ENCODE results near the gene TAPBP. TPM values are rescaled to one million over a fixed set of nuclear protein-coding genes. Genes with fewer than 3 reads are reported as not detected.

Gene TAPBP
- polyA plus RNA-seq, 2 of the 4 experiments (the other 2 are of a cell fraction): 16.8 to 37.5 TPM

DNA sequence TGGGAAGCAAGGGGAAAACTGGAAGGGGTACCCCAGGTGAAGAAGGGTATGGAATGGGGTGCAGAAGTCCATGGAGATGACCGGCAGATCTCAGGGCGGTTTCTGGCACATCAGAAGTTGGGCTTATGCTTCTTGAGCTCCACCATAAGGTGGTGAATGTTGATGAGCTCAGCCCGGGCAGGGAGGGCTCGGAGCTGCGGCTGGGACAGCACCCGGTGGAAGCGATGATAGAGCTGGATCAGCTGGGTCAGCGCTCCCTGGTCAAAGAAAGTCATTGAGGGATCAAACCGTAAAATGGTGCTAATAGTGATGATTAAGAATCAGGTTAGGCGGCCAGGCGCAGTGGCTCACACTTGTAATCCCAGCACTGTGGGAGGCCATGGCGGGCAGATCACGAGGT lies 63.1 kb downstream of the TAPBP start (continued):
- TF ChIP-seq RAD21 (conservative IDR thresholded peaks at IDR 0.05 in 1 of 2, IDR thresholded peaks at IDR 0.05 in 1 of 2): no peak
- no peak for TF ChIP-seq HES2 (IDR thresholded peaks at IDR 0.05)
- no peak for TF ChIP-seq SREBF2 (IDR thresholded peaks at IDR 0.05)
- TF ChIP-seq CEBPB (IDR thresholded peaks at IDR 0.05): no peak

GRCh38 chr6:33249732-33250630 lies 63.9 kb downstream of the TAPBP start:
- Histone ChIP-seq H3K27ac (peak overlapping the region; percentile 91 to 92), H3K9me3 (no peaks in the 10 kb centered on the region), H3K4me1 (peaks cover 11% of the 10 kb centered on the region), H3K4me2 (peak overlapping the region; percentile 99), H3K4me3 (peak overlapping the region; percentile 68)
- ATAC-seq: peak in 1 of 2 experiments; percentile 1; a peak in 3 of 6 replicates
- no peak for FAIRE-seq
- DNase-seq (ENCODE audit: low read depth in 1 of 2, low spot score in 1 of 2): no peak
- 8% methylated on average over 6 of the region's 15 CpGs for WGBS (ENCODE audit: missing lambda C conversion rate)
- TF ChIP-seq NPAS2 (CRISPR knock-in tag; IDR thresholded peaks at IDR 0.05; ENCODE audit: borderline replicate concordance): no peak
- TF ChIP-seq POLR2AphosphoS2 (conservative IDR thresholded peaks at IDR 0.05; ENCODE audit: low read length): no peak
- no peak for TF ChIP-seq ELK1 (IDR thresholded peaks at IDR 0.05; ENCODE audit: low read depth, low read length)
- TF ChIP-seq HDAC2 (IDR thresholded peaks at IDR 0.05): no peak
- no peak for TF ChIP-seq PHF8 (IDR thresholded peaks at IDR 0.05; ENCODE audit: borderline replicate concordance, low read depth)
- no peak for TF ChIP-seq RARB (CRISPR knock-in tag; IDR thresholded peaks at IDR 0.05)
- TF ChIP-seq, protein P1, sequence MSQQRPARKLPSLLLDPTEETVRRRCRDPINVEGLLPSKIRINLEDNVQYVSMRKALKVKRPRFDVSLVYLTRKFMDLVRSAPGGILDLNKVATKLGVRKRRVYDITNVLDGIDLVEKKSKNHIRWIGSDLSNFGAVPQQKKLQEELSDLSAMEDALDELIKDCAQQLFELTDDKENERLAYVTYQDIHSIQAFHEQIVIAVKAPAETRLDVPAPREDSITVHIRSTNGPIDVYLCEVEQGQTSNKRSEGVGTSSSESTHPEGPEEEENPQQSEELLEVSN (IDR thresholded peaks at IDR 0.05; ENCODE audit: borderline replicate concordance, low read depth): no peak
- TF ChIP-seq HOXB13 (CRISPR knock-in tag; IDR thresholded peaks at IDR 0.05; ENCODE audit: low read depth): no peak
- TF ChIP-seq ESRRA (IDR thresholded peaks at IDR 0.05; ENCODE audit: borderline replicate concordance, low read length): no peak
- no peak for TF ChIP-seq ZFP36 (IDR thresholded peaks at IDR 0.05; ENCODE audit: borderline replicate concordance, partially characterized antibody)
- CTCF ChIA-PET: interaction anchor here (0.5 to 3.7 kb wide), 12 partner anchors 12 to 265 kb away, joined by 3 to 33 read pairs (median 5); partner anchors contain the start of genes B3GALT4 and HLA-DOA
- POLR2A ChIA-PET: interaction anchor here (0.9 to 2.7 kb wide), 7 partner anchors 19 to 278 kb away, joined by 3 to 17 read pairs (median 4); partner anchors contain the start of genes B3GALT4, RING1, RPS18 and VPS52

Other genes starting within 250 kb of the TAPBP start
- not detected in 2 replicates for gene HLA-DPA1, start 240.4 kb downstream of the TAPBP start, polyA plus RNA-seq (2011; rRNA removed)
- 0.09 TPM in 1 of 3 replicates, not detected in the others for gene HLA-DPA1, start 240.4 kb downstream of the TAPBP start, polyA plus RNA-seq (2017; fragmentation: RNase III; extraction: RNeasy Plus Mini Kit Qiagen cat#74134 plus additional on column Dnase treatment)
- gene HLA-DPB1, start 238.1 kb downstream of the TAPBP start, polyA plus RNA-seq (2011; rRNA removed): not detected in 2 replicates
- not detected in 3 replicates for gene HLA-DPB1, start 238.1 kb downstream of the TAPBP start, polyA plus RNA-seq (2017; fragmentation: RNase III; extraction: RNeasy Plus Mini Kit Qiagen cat#74134 plus additional on column Dnase treatment)
- gene COL11A2, start 121.6 kb downstream of the TAPBP start, polyA plus RNA-seq (2011; rRNA removed): 0.66 and 0.73 TPM in 2 replicates
- gene COL11A2, start 121.6 kb downstream of the TAPBP start, polyA plus RNA-seq (2017; fragmentation: RNase III; extraction: RNeasy Plus Mini Kit Qiagen cat#74134 plus additional on column Dnase treatment): 0.93 to 1.3 TPM (median 1.1 TPM) in 3 replicates
- 15.6 and 21.1 TPM in 2 replicates for gene RXRB, start 113.4 kb downstream of the TAPBP start, polyA plus RNA-seq (2011; rRNA removed)
- 19.1 to 21.3 TPM (median 20.3 TPM) in 3 replicates for gene RXRB, start 113.4 kb downstream of the TAPBP start, polyA plus RNA-seq (2017; fragmentation: RNase III; extraction: RNeasy Plus Mini Kit Qiagen cat#74134 plus additional on column Dnase treatment)
- 59.0 and 66.5 TPM in 2 replicates for gene SLC39A7, start 113.2 kb downstream of the TAPBP start, polyA plus RNA-seq (2011; rRNA removed)
- 104 to 125 TPM (median 122 TPM) in 3 replicates for gene SLC39A7, start 113.2 kb downstream of the TAPBP start, polyA plus RNA-seq (2017; fragmentation: RNase III; extraction: RNeasy Plus Mini Kit Qiagen cat#74134 plus additional on column Dnase treatment)
- gene HSD17B8, start 109.4 kb downstream of the TAPBP start, polyA plus RNA-seq (2011; rRNA removed): 15.9 and 16.5 TPM in 2 replicates
- gene HSD17B8, start 109.4 kb downstream of the TAPBP start, polyA plus RNA-seq (2017; fragmentation: RNase III; extraction: RNeasy Plus Mini Kit Qiagen cat#74134 plus additional on column Dnase treatment): 9.3 to 9.6 TPM (median 9.5 TPM) in 3 replicates
- gene RING1, start 105.6 kb downstream of the TAPBP start, polyA plus RNA-seq (2011; rRNA removed): 12.7 and 14.6 TPM in 2 replicates
- gene RING1, start 105.6 kb downstream of the TAPBP start, polyA plus RNA-seq (2017; fragmentation: RNase III; extraction: RNeasy Plus Mini Kit Qiagen cat#74134 plus additional on column Dnase treatment): 31.4 to 39.0 TPM (median 35.0 TPM) in 3 replicates
- gene VPS52, start 42.2 kb downstream of the TAPBP start, polyA plus RNA-seq (2011; rRNA removed): 38.9 and 44.3 TPM in 2 replicates
- 22.8 to 28.0 TPM (median 22.8 TPM) in 3 replicates for gene VPS52, start 42.2 kb downstream of the TAPBP start, polyA plus RNA-seq (2017; fragmentation: RNase III; extraction: RNeasy Plus Mini Kit Qiagen cat#74134 plus additional on column Dnase treatment)
- 3,426 and 3,692 TPM in 2 replicates for gene RPS18, start 42.0 kb downstream of the TAPBP start, polyA plus RNA-seq (2011; rRNA removed)
- gene RPS18, start 42.0 kb downstream of the TAPBP start, polyA plus RNA-seq (2017; fragmentation: RNase III; extraction: RNeasy Plus Mini Kit Qiagen cat#74134 plus additional on column Dnase treatment): 3,611 to 3,881 TPM (median 3,639 TPM) in 3 replicates
- gene B3GALT4, start 37.0 kb downstream of the TAPBP start, polyA plus RNA-seq (2011; rRNA removed): 0.54 and 0.74 TPM in 2 replicates
- 0.24 to 0.41 TPM (median 0.27 TPM) in 3 replicates for gene B3GALT4, start 37.0 kb downstream of the TAPBP start, polyA plus RNA-seq (2017; fragmentation: RNase III; extraction: RNeasy Plus Mini Kit Qiagen cat#74134 plus additional on column Dnase treatment)
- 35.1 TPM in 2 replicates for gene WDR46, start 24.8 kb downstream of the TAPBP start, polyA plus RNA-seq (2011; rRNA removed)
- 88.4 to 91.2 TPM (median 89.6 TPM) in 3 replicates for gene WDR46, start 24.8 kb downstream of the TAPBP start, polyA plus RNA-seq (2017; fragmentation: RNase III; extraction: RNeasy Plus Mini Kit Qiagen cat#74134 plus additional on column Dnase treatment)
- gene PFDN6, start 24.5 kb downstream of the TAPBP start, polyA plus RNA-seq (2011; rRNA removed): 61.2 and 84.6 TPM in 2 replicates
- gene PFDN6, start 24.5 kb downstream of the TAPBP start, polyA plus RNA-seq (2017; fragmentation: RNase III; extraction: RNeasy Plus Mini Kit Qiagen cat#74134 plus additional on column Dnase treatment): 117 to 138 TPM (median 120 TPM) in 3 replicates
- 11.6 and 12.9 TPM in 2 replicates for gene RGL2, start 15.1 kb downstream of the TAPBP start, polyA plus RNA-seq (2011; rRNA removed)
- 9.6 to 13.9 TPM (median 12.9 TPM) in 3 replicates for gene RGL2, start 15.1 kb downstream of the TAPBP start, polyA plus RNA-seq (2017; fragmentation: RNase III; extraction: RNeasy Plus Mini Kit Qiagen cat#74134 plus additional on column Dnase treatment)
- gene ZBTB22, start 3.7 kb upstream of the TAPBP start, polyA plus RNA-seq (2011; rRNA removed): 3.2 and 4.2 TPM in 2 replicates
- 5.1 to 8.4 TPM (median 8.3 TPM) in 3 replicates for gene ZBTB22, start 3.7 kb upstream of the TAPBP start, polyA plus RNA-seq (2017; fragmentation: RNase III; extraction: RNeasy Plus Mini Kit Qiagen cat#74134 plus additional on column Dnase treatment)
- 20.3 and 24.4 TPM in 2 replicates for gene DAXX, start 8.9 kb upstream of the TAPBP start, polyA plus RNA-seq (2011; rRNA removed)
- 34.5 to 45.8 TPM (median 41.3 TPM) in 3 replicates for gene DAXX, start 8.9 kb upstream of the TAPBP start, polyA plus RNA-seq (2017; fragmentation: RNase III; extraction: RNeasy Plus Mini Kit Qiagen cat#74134 plus additional on column Dnase treatment)
- 23.0 and 23.9 TPM in 2 replicates for gene KIFC1, start 77.7 kb upstream of the TAPBP start, polyA plus RNA-seq (2011; rRNA removed)
- gene KIFC1, start 77.7 kb upstream of the TAPBP start, polyA plus RNA-seq (2017; fragmentation: RNase III; extraction: RNeasy Plus Mini Kit Qiagen cat#74134 plus additional on column Dnase treatment): 29.1 to 33.7 TPM (median 30.5 TPM) in 3 replicates
- gene PHF1, start 96.9 kb upstream of the TAPBP start, polyA plus RNA-seq (2011; rRNA removed): 14.0 and 21.2 TPM in 2 replicates
- gene PHF1, start 96.9 kb upstream of the TAPBP start, polyA plus RNA-seq (2017; fragmentation: RNase III; extraction: RNeasy Plus Mini Kit Qiagen cat#74134 plus additional on column Dnase treatment): 16.6 to 21.6 TPM (median 21.4 TPM) in 3 replicates
- gene CUTA, start 104.0 kb upstream of the TAPBP start, polyA plus RNA-seq (2011; rRNA removed): 98.9 and 106 TPM in 2 replicates
- gene CUTA, start 104.0 kb upstream of the TAPBP start, polyA plus RNA-seq (2017; fragmentation: RNase III; extraction: RNeasy Plus Mini Kit Qiagen cat#74134 plus additional on column Dnase treatment): 171 to 175 TPM (median 172 TPM) in 3 replicates
- 2.2 and 3.6 TPM in 2 replicates for gene SYNGAP1, start 106.0 kb upstream of the TAPBP start, polyA plus RNA-seq (2011; rRNA removed)
- 6.9 to 10.8 TPM (median 9.2 TPM) in 3 replicates for gene SYNGAP1, start 106.0 kb upstream of the TAPBP start, polyA plus RNA-seq (2017; fragmentation: RNase III; extraction: RNeasy Plus Mini Kit Qiagen cat#74134 plus additional on column Dnase treatment)
- gene ZBTB9, start 140.5 kb upstream of the TAPBP start, polyA plus RNA-seq (2011; rRNA removed): 6.9 and 9.5 TPM in 2 replicates
- gene ZBTB9, start 140.5 kb upstream of the TAPBP start, polyA plus RNA-seq (2017; fragmentation: RNase III; extraction: RNeasy Plus Mini Kit Qiagen cat#74134 plus additional on column Dnase treatment): 9.1 to 9.9 TPM (median 9.5 TPM) in 3 replicates